OCI-LY7 (cell line): ENCODE results near the gene SNAPC1.

Experiments
- EZH2phosphoT487 ChIP-seq: fragments of 200-600 bp; sonication (generic); IDR thresholded peaks from 2 replicates; pipeline ENCODE4 v1.6.1; 2018; ENCODE audit warnings: low read depth, borderline replicate concordance, mild to moderate bottlenecking, mixed run types, antibody characterized with exemption, low read length, moderate library complexity, mixed read lengths
- TF ChIP-seq, protein P1 (sequence below): fragments of 200-600 bp; sonication (generic); conservative IDR thresholded peaks from 2 replicates; pipeline ENCODE4 v1.5.1; 2014; ENCODE audit warnings: mild to moderate bottlenecking, antibody characterized with exemption, low read length, moderate library complexity, mixed read lengths

GRCh38 chr14:61764342-61765122 lies 2.3 kb downstream of the SNAPC1 start:
- TF ChIP-seq, protein P1, sequence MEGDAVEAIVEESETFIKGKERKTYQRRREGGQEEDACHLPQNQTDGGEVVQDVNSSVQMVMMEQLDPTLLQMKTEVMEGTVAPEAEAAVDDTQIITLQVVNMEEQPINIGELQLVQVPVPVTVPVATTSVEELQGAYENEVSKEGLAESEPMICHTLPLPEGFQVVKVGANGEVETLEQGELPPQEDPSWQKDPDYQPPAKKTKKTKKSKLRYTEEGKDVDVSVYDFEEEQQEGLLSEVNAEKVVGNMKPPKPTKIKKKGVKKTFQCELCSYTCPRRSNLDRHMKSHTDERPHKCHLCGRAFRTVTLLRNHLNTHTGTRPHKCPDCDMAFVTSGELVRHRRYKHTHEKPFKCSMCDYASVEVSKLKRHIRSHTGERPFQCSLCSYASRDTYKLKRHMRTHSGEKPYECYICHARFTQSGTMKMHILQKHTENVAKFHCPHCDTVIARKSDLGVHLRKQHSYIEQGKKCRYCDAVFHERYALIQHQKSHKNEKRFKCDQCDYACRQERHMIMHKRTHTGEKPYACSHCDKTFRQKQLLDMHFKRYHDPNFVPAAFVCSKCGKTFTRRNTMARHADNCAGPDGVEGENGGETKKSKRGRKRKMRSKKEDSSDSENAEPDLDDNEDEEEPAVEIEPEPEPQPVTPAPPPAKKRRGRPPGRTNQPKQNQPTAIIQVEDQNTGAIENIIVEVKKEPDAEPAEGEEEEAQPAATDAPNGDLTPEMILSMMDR, result no peak
- no peak for TF ChIP-seq EZH2phosphoT487
